ENCODE measurements around the gene NCOR2. TPM values are rescaled to one million over a fixed set of nuclear protein-coding genes. Genes with fewer than 3 reads are reported as not detected.

Gene NCOR2
- 105 TPM for polyA plus RNA-seq (ENCODE audit: insufficient read length)

GRCh38 chr12:124566997-124567672 lies at the start of gene NCOR2:
TSS of gene NCOR2 (minus strand) at chr12:124567612. CDS start at chr12:124495251, 72,361 bp downstream.
- DNase-seq (ENCODE audit: low read depth) = no peak

- no peak for DNase-seq (ENCODE audit: low read depth)
Observed at GRCh38 chr12:124616394-124617221, 49.2 kb upstream of the NCOR2 start.

GRCh38 chr12:124614512-124615292 lies 47.3 kb upstream of the NCOR2 start:
- DNase-seq (ENCODE audit: low read depth) = no peak

GRCh38 chr12:124613151-124613585 lies 45.8 kb upstream of the NCOR2 start:
- no peak for DNase-seq (ENCODE audit: low read depth)

- no peak for DNase-seq (ENCODE audit: low read depth)
Observed at GRCh38 chr12:124612410-124612680, 44.9 kb upstream of the NCOR2 start.

GRCh38 chr12:124611559-124612409 lies 44.4 kb upstream of the NCOR2 start:
- DNase-seq (ENCODE audit: low read depth) = no peak

GRCh38 chr12:124610629-124611558 lies 43.5 kb upstream of the NCOR2 start:
- DNase-seq (ENCODE audit: low read depth) = no peak

- no peak for DNase-seq (ENCODE audit: low read depth)
Observed at GRCh38 chr12:124610021-124610612, 42.7 kb upstream of the NCOR2 start.

- no peak for DNase-seq (ENCODE audit: low read depth)
Observed at GRCh38 chr12:124609041-124609989, 41.9 kb upstream of the NCOR2 start.

GRCh38 chr12:124608450-124608870 lies 41.0 kb upstream of the NCOR2 start:
- no peak for DNase-seq (ENCODE audit: low read depth)

- DNase-seq (ENCODE audit: low read depth) = no peak
Observed at GRCh38 chr12:124607681-124608425, 40.4 kb upstream of the NCOR2 start.

- DNase-seq (ENCODE audit: low read depth) = no peak
Observed at GRCh38 chr12:124605883-124606774, 38.7 kb upstream of the NCOR2 start.

- no peak for DNase-seq (ENCODE audit: low read depth)
Observed at GRCh38 chr12:124605150-124605882, 37.9 kb upstream of the NCOR2 start.

- DNase-seq (ENCODE audit: low read depth) = no peak
Observed at GRCh38 chr12:124604264-124604680, 36.9 kb upstream of the NCOR2 start.

GRCh38 chr12:124603831-124604251 lies 36.4 kb upstream of the NCOR2 start:
- no peak for DNase-seq (ENCODE audit: low read depth)

- DNase-seq (ENCODE audit: low read depth) = no peak
Observed at GRCh38 chr12:124603100-124603541, 35.7 kb upstream of the NCOR2 start.

Measured in forelimb muscle (tissue), 1 donor.